H9 (cell line): ENCODE data around the gene UBE2Q1. TPM values are rescaled to one million over a fixed set of nuclear protein-coding genes. Genes with fewer than 3 reads are reported as not detected.

Experiments used
- DNase-seq: peaks from one replicate; pipeline ENCODE4 v3.0.0-alpha.2; 2017
- H2AFZ ChIP-seq: one replicate; pipeline ENCODE4 v1.6.1; 2013; ENCODE audit warnings: mild to moderate bottlenecking, low read length, control low read depth, moderate library complexity
- H2AK5ac ChIP-seq: 2 replicates; pipeline ENCODE4 v1.6.1; 2013; ENCODE audit warnings: low read length, control low read depth, mixed read lengths; ENCODE audit not compliant: insufficient read length
- H2BK120ac ChIP-seq: one replicate; pipeline ENCODE4 v1.6.1; 2013; ENCODE audit warnings: low read depth, mild to moderate bottlenecking, low read length, control low read depth, inconsistent platforms; ENCODE audit not compliant: poor library complexity, severe bottlenecking
- H2BK12ac ChIP-seq: 2 replicates; pipeline ENCODE4 v1.6.1; 2013; ENCODE audit warnings: low read length, control low read depth, mixed read lengths, low read depth; ENCODE audit not compliant: insufficient read length
- H2BK15ac ChIP-seq: 2 replicates; pipeline ENCODE4 v1.6.1; 2013; ENCODE audit warnings: low read depth, low read length, control low read depth
- H2BK20ac ChIP-seq: one replicate; pipeline ENCODE4 v1.6.1; 2013; ENCODE audit warnings: low read depth, mild to moderate bottlenecking, low read length, control low read depth, inconsistent platforms; ENCODE audit not compliant: poor library complexity, severe bottlenecking
- H2BK5ac ChIP-seq: 2 replicates; pipeline ENCODE4 v1.6.1; 2013; ENCODE audit warnings: low read length, control low read depth, mixed read lengths; ENCODE audit not compliant: insufficient read length
- H3K14ac ChIP-seq: 2 replicates; pipeline ENCODE4 v1.6.1; 2013; ENCODE audit warnings: low read length, control low read depth; ENCODE audit not compliant: insufficient read depth
- H3K18ac ChIP-seq: 2 replicates; pipeline ENCODE4 v1.6.1; 2013; ENCODE audit warnings: low read depth, mild to moderate bottlenecking, mixed read lengths, low read length, control low read depth; ENCODE audit not compliant: insufficient read length
- H3K23ac ChIP-seq: 2 replicates; pipeline ENCODE4 v1.6.1; 2013; ENCODE audit warnings: low read length, control low read depth, mixed read lengths, low read depth; ENCODE audit not compliant: insufficient read length
- H3K23me2 ChIP-seq: 2 replicates; pipeline ENCODE4 v1.6.1; 2013; ENCODE audit warnings: low read depth, mild to moderate bottlenecking, mixed read lengths, low read length, control low read depth; ENCODE audit not compliant: insufficient read length, poor library complexity, severe bottlenecking
- H3K27ac ChIP-seq: 2 replicates; pipeline ENCODE4 v1.5.1; 2013; ENCODE audit warnings: low read length, control low read depth, mixed read lengths, low read depth; ENCODE audit not compliant: insufficient read length
- H3K27me3 ChIP-seq: 2 replicates; pipeline ENCODE4 v1.6.1; 2013; ENCODE audit warnings: low read length, control low read depth, inconsistent platforms; ENCODE audit not compliant: insufficient read depth
- H3K4ac ChIP-seq: 2 replicates; pipeline ENCODE4 v1.6.1; 2013; ENCODE audit warnings: low read depth, mild to moderate bottlenecking, control low read depth, inconsistent platforms, low read length, moderate library complexity
- H3K4me1 ChIP-seq: 2 replicates; pipeline ENCODE4 v1.6.1; 2013; ENCODE audit warnings: low read length, control low read depth, inconsistent platforms; ENCODE audit not compliant: insufficient read depth
- H3K4me2 ChIP-seq: 2 replicates; pipeline ENCODE4 v1.6.1; 2013; ENCODE audit warnings: low read length, control low read depth, mixed read lengths; ENCODE audit not compliant: insufficient read length, insufficient read depth
- H3K56ac ChIP-seq: 2 replicates; pipeline ENCODE4 v1.6.1; 2013; ENCODE audit warnings: low read depth, mild to moderate bottlenecking, mixed read lengths, low read length, control low read depth; ENCODE audit not compliant: insufficient read length
- H3K79me1 ChIP-seq: 2 replicates; pipeline ENCODE4 v1.6.1; 2013; ENCODE audit warnings: low read depth, mild to moderate bottlenecking, moderate library complexity, low read length, control low read depth, inconsistent platforms; ENCODE audit not compliant: insufficient read depth, poor library complexity, severe bottlenecking
- H3K79me2 ChIP-seq: 2 replicates; pipeline ENCODE4 v1.6.1; 2013; ENCODE audit warnings: low read length, control low read depth, inconsistent platforms; ENCODE audit not compliant: insufficient read depth
- H3K9ac ChIP-seq: 2 replicates; pipeline ENCODE4 v1.6.1; 2013; ENCODE audit warnings: low read length, control low read depth, mixed read lengths; ENCODE audit not compliant: insufficient read length; ENCODE audit errors: extremely low read depth
- H3K9me3 ChIP-seq: one replicate; pipeline ENCODE4 v1.6.1; 2013; ENCODE audit warnings: low read depth, low read length, inconsistent platforms; ENCODE audit not compliant: control insufficient read depth
- H3T11ph ChIP-seq: one replicate; pipeline ENCODE4 v1.6.1; 2013; ENCODE audit warnings: mild to moderate bottlenecking, low read length, control low read depth, inconsistent platforms
- H4K20me1 ChIP-seq: one replicate; pipeline ENCODE4 v1.6.1; 2013; ENCODE audit not compliant: control insufficient read depth, insufficient read length, insufficient read depth
- H4K5ac ChIP-seq: 2 replicates; pipeline ENCODE4 v1.6.1; 2013; ENCODE audit warnings: low read depth, mild to moderate bottlenecking, mixed read lengths, low read length, control low read depth; ENCODE audit not compliant: insufficient read length
- H4K8ac ChIP-seq: replicated peaks from 2 replicates; pipeline ENCODE4 v1.6.1; 2013; ENCODE audit warnings: low read length, control low read depth, mixed read lengths, low read depth; ENCODE audit not compliant: insufficient read length
- H4K91ac ChIP-seq: 2 replicates; pipeline ENCODE4 v1.6.1; 2013; ENCODE audit warnings: low read depth, mild to moderate bottlenecking, moderate library complexity, mixed read lengths, low read length, control low read depth; ENCODE audit not compliant: insufficient read length
- H3K27ac Mint-ChIP-seq, 3 experiments: 2 replicates in 2 of 3; 3 replicates in 1 of 3; pipeline ENCODE4 v1.8.0; 2020 to 2021; ENCODE audit warnings: mixed read lengths in 3 of 3, mild to moderate bottlenecking in 1 of 3, moderate library complexity in 1 of 3
- H3K27me3 Mint-ChIP-seq: 2 replicates; pipeline ENCODE4 v1.8.0; 2021; ENCODE audit warnings: low read depth, mild to moderate bottlenecking, moderate library complexity, mixed read lengths
- H3K36me3 Mint-ChIP-seq, 3 experiments: 2 replicates in 2 of 3; 3 replicates in 1 of 3; pipeline ENCODE4 v1.8.0; 2020 to 2021; ENCODE audit warnings: low read depth in 3 of 3, mixed read lengths in 3 of 3; ENCODE audit not compliant: insufficient read depth in 1 of 3
- H3K4me1 Mint-ChIP-seq, 2 experiments: 2 replicates each; pipeline ENCODE4 v1.8.0; 2020; ENCODE audit warnings: mixed read lengths in 2 of 2
- H3K4me3 Mint-ChIP-seq, 2 experiments: 2 replicates in 1 of 2; 3 replicates in 1 of 2; pipeline ENCODE4 v1.8.0; 2020 to 2021; ENCODE audit warnings: mild to moderate bottlenecking in 2 of 2, mixed read lengths in 2 of 2, moderate library complexity in 1 of 2
- H3K9me3 Mint-ChIP-seq, 2 experiments: 2 replicates in 1 of 2; 3 replicates in 1 of 2; pipeline ENCODE4 v1.8.0; 2020; ENCODE audit warnings: mild to moderate bottlenecking in 2 of 2, mixed read lengths in 2 of 2, moderate library complexity in 1 of 2
- CTCF ChIP-seq: fragments of 200-600 bp; sonication (generic); conservative IDR thresholded peaks from 3 replicates; pipeline ENCODE4 v1.8.0; 2021; ENCODE audit warnings: antibody characterized with exemption, mild to moderate bottlenecking
- WGBS: extraction: QIAGEN DNeasy Blood & Tissue Kit; methylation state at CpG from one replicate; pipeline ENCODE4 v1.1.7; 2013; ENCODE audit warnings: missing lambda C conversion rate, low lambda C conversion rate, mixed read lengths; ENCODE audit not compliant: insufficient read length; ENCODE audit errors: extremely low coverage; 5-methylcytosine and 5-hydroxymethylcytosine counted together
- total RNA-seq: library from RNA; stranded (reverse); gene quantifications from 2 replicates; pipeline ENCODE4 v1.2.1, GENCODE V29; 2021

UBE2Q1 gene
- total RNA-seq, 1 experiment from 2014 or later, result 108 TPM

GRCh38 chr1:154502744-154503115 is 55.7 kb downstream of the UBE2Q1 start:
- no peak overlapping the region for H3T11ph ChIP-seq
- no peak overlapping the region for H2BK5ac ChIP-seq
- Mint-ChIP-seq H3K36me3 (no peaks in the 10 kb centered on the region), H3K4me1 (peaks cover 4% of the 10 kb centered on the region in 2 experiments), H3K4me3 (peak overlapping the region; percentile 47 to 78), H3K27me3 (peaks cover 92% of the 10 kb centered on the region), H3K9me3 (peaks cover 10 to 11% of the 10 kb centered on the region in 2 experiments), H3K27ac (no peak overlapping the region)
- H3K27ac ChIP-seq, result no peak overlapping the region
- no peaks in the 10 kb centered on the region for H3K4me1 ChIP-seq
- H3K56ac ChIP-seq, result no peak overlapping the region
- no peak overlapping the region for H2BK120ac ChIP-seq
- H3K79me1 ChIP-seq, result no peaks in the 10 kb centered on the region
- H3K9me3 ChIP-seq, result no peaks in the 10 kb centered on the region
- DNase-seq, result peak; percentile 62
- no peak overlapping the region for H4K5ac ChIP-seq
- H3K14ac ChIP-seq, result no peak overlapping the region
- H3K9ac ChIP-seq, result no peak overlapping the region
- H4K20me1 ChIP-seq, result no peaks in the 10 kb centered on the region
- H3K18ac ChIP-seq, result no peak overlapping the region
- H2AFZ ChIP-seq, result no peak overlapping the region
- H2AK5ac ChIP-seq, result no peak overlapping the region
- H3K79me2 ChIP-seq, result no peaks in the 10 kb centered on the region
- H3K4me2 ChIP-seq, result no peak overlapping the region
- H3K27me3 ChIP-seq, result peaks cover 42% of the 10 kb centered on the region
- H4K91ac ChIP-seq, result no peak overlapping the region
- H3K23ac ChIP-seq, result no peak overlapping the region
- no peak overlapping the region for H4K8ac ChIP-seq
- H2BK20ac ChIP-seq, result no peak overlapping the region
- H3K4ac ChIP-seq, result no peak overlapping the region
- peaks cover 3% of the 10 kb centered on the region for H3K23me2 ChIP-seq
- no peak overlapping the region for H2BK15ac ChIP-seq
- H2BK12ac ChIP-seq, result no peak overlapping the region
- no peak for TF ChIP-seq CTCF
- no CpG with 5 or more reads among the region's 43 CpGs for WGBS
